ENCODE measurements around the gene TEX264.

Gene TEX264

GRCh38 chr3:51696954-51697353 is 25.9 kb downstream of the TEX264 start:
- peaks cover 37 to 51% of the 10 kb centered on the region in 2 donors for H3K36me3 Mint-ChIP-seq
- no peak overlapping the region for H3K27ac Mint-ChIP-seq
- no peaks in the 10 kb centered on the region for H3K9me3 Mint-ChIP-seq
- no peak for DNase-seq
- peaks cover 2 to 5% of the 10 kb centered on the region in 2 donors for H3K4me1 Mint-ChIP-seq
- H3K4me3 Mint-ChIP-seq, result no peak overlapping the region
- ATAC-seq (replicated peaks), result no peak
- no peaks in the 10 kb centered on the region for H3K27me3 Mint-ChIP-seq

GRCh38 chr3:51698209-51698608 is 27.2 kb downstream of the TEX264 start:
- Mint-ChIP-seq H3K4me1 (peaks cover 2 to 5% of the 10 kb centered on the region in 2 donors), H3K27ac (no peak overlapping the region), H3K27me3 (no peaks in the 10 kb centered on the region), H3K36me3 (peaks cover 41 to 60% of the 10 kb centered on the region in 2 donors), H3K9me3 (no peaks in the 10 kb centered on the region), H3K4me3 (no peak overlapping the region)
- ATAC-seq (replicated peaks), result no peak
- DNase-seq, result no peak

- no peak overlapping the region for H3K4me3 Mint-ChIP-seq
- H3K36me3 Mint-ChIP-seq, result peaks cover 40 to 68% of the 10 kb centered on the region in 2 donors
- no peak for DNase-seq
- ATAC-seq (replicated peaks), result no peak
- no peak overlapping the region for H3K27ac Mint-ChIP-seq
- no peaks in the 10 kb centered on the region for H3K4me1 Mint-ChIP-seq
- no peaks in the 10 kb centered on the region for H3K9me3 Mint-ChIP-seq
- no peaks in the 10 kb centered on the region for H3K27me3 Mint-ChIP-seq
Measured at GRCh38 chr3:51700403-51700802, 29.4 kb downstream of the TEX264 start.

GRCh38 chr3:51702156-51702555 is 31.1 kb downstream of the TEX264 start:
- H3K27ac Mint-ChIP-seq, result no peak overlapping the region
- no peaks in the 10 kb centered on the region for H3K9me3 Mint-ChIP-seq
- H3K4me3 Mint-ChIP-seq, result no peak overlapping the region
- H3K36me3 Mint-ChIP-seq, result peaks cover 46 to 71% of the 10 kb centered on the region in 2 donors
- H3K27me3 Mint-ChIP-seq, result peaks cover 0 to under 1% of the 10 kb centered on the region in 2 donors
- no peak for ATAC-seq (replicated peaks)
- H3K4me1 Mint-ChIP-seq, result peaks cover 6 to 13% of the 10 kb centered on the region in 2 donors
- DNase-seq, result no peak

GRCh38 chr3:51703068-51703760 is 32.2 kb downstream of the TEX264 start:
- Mint-ChIP-seq H3K4me3 (no peak overlapping the region), H3K9me3 (no peaks in the 10 kb centered on the region), H3K27ac (peak overlapping the region; percentile 31), H3K36me3 (peaks cover 44 to 69% of the 10 kb centered on the region in 2 donors), H3K27me3 (peaks cover 0 to 7% of the 10 kb centered on the region in 2 donors), H3K4me1 (peaks cover 8 to 17% of the 10 kb centered on the region in 2 donors)
- DNase-seq, result no peak
- no peak for ATAC-seq (replicated peaks)

- Mint-ChIP-seq H3K4me1 (peaks cover 8 to 17% of the 10 kb centered on the region in 2 donors), H3K27me3 (peaks cover 0 to 7% of the 10 kb centered on the region in 2 donors), H3K4me3 (no peak overlapping the region), H3K9me3 (no peaks in the 10 kb centered on the region), H3K36me3 (peaks cover 42 to 63% of the 10 kb centered on the region in 2 donors), H3K27ac (no peak overlapping the region)
- ATAC-seq (replicated peaks), result no peak
- no peak for DNase-seq
Measured at GRCh38 chr3:51703761-51704510, 32.9 kb downstream of the TEX264 start.

- H3K36me3 Mint-ChIP-seq, result peaks cover 36 to 58% of the 10 kb centered on the region in 2 donors
- no peak for ATAC-seq (replicated peaks)
- H3K27ac Mint-ChIP-seq, result no peak overlapping the region
- H3K27me3 Mint-ChIP-seq, result peaks cover 0 to 7% of the 10 kb centered on the region in 2 donors
- H3K4me1 Mint-ChIP-seq, result peaks cover 9 to 17% of the 10 kb centered on the region in 2 donors
- no peak for DNase-seq
- no peak overlapping the region for H3K4me3 Mint-ChIP-seq
- H3K9me3 Mint-ChIP-seq, result no peaks in the 10 kb centered on the region
Measured at GRCh38 chr3:51704511-51704950, 33.5 kb downstream of the TEX264 start.

GRCh38 chr3:51705276-51706020 is 34.4 kb downstream of the TEX264 start:
- Mint-ChIP-seq H3K9me3 (no peaks in the 10 kb centered on the region), H3K4me1 (peaks cover 11 to 25% of the 10 kb centered on the region in 2 donors), H3K4me3 (no peak overlapping the region), H3K27me3 (peaks cover 0 to 7% of the 10 kb centered on the region in 2 donors), H3K36me3 (peaks cover 33 to 57% of the 10 kb centered on the region in 2 donors), H3K27ac (no peak overlapping the region)
- ATAC-seq (replicated peaks) (no peak), DNase-seq (no peak)

GRCh38 chr3:51706021-51706485 is 35.0 kb downstream of the TEX264 start:
- H3K9me3 Mint-ChIP-seq, result no peaks in the 10 kb centered on the region
- no peak overlapping the region for H3K4me3 Mint-ChIP-seq
- H3K36me3 Mint-ChIP-seq, result peaks cover 28 to 52% of the 10 kb centered on the region in 2 donors
- ATAC-seq (replicated peaks), result no peak
- H3K27me3 Mint-ChIP-seq, result peaks cover 0 to 7% of the 10 kb centered on the region in 2 donors
- no peak overlapping the region for H3K27ac Mint-ChIP-seq
- H3K4me1 Mint-ChIP-seq, result peaks cover 11 to 25% of the 10 kb centered on the region in 2 donors
- no peak for DNase-seq

GRCh38 chr3:51706788-51707731 is 36.0 kb downstream of the TEX264 start, which contains the start of gene GRM2:
Gene GRM2 (plus strand): TSS chr3:51707068. CDS start chr3:51708984, 1,916 bp downstream.
- Mint-ChIP-seq H3K27ac (peak within 1 kb of the TSS; percentile 67), H3K36me3 (peaks cover 22 to 45% of the 10 kb centered on the region in 2 donors), H3K4me1 (peaks cover 11 to 25% of the 10 kb centered on the region in 2 donors), H3K9me3 (no peaks in the 10 kb centered on the region), H3K27me3 (peaks cover 0 to 7% of the 10 kb centered on the region in 2 donors), H3K4me3 (peak within 1 kb of the TSS in 1 of 2 donors; percentile 17)
- ATAC-seq (replicated peaks), result peak; percentile 26 to 31
- DNase-seq, result no peak

- Mint-ChIP-seq H3K4me1 (peaks cover 11 to 25% of the 10 kb centered on the region in 2 donors), H3K9me3 (no peaks in the 10 kb centered on the region), H3K27me3 (peaks cover 0 to 7% of the 10 kb centered on the region in 2 donors), H3K36me3 (peaks cover 13 to 36% of the 10 kb centered on the region in 2 donors), H3K4me3 (no peak overlapping the region), H3K27ac (no peak overlapping the region)
- no peak for DNase-seq
- ATAC-seq (replicated peaks), result no peak
Measured at GRCh38 chr3:51708216-51708845, 37.3 kb downstream of the TEX264 start.

GRCh38 chr3:51709004-51709420 is 38.0 kb downstream of the TEX264 start:
- Mint-ChIP-seq H3K36me3 (peaks cover 13 to 30% of the 10 kb centered on the region in 2 donors), H3K27ac (no peak overlapping the region), H3K27me3 (peaks cover 0 to 7% of the 10 kb centered on the region in 2 donors), H3K4me3 (no peak overlapping the region), H3K4me1 (peaks cover 11 to 25% of the 10 kb centered on the region in 2 donors), H3K9me3 (no peaks in the 10 kb centered on the region)
- DNase-seq (no peak), ATAC-seq (replicated peaks) (no peak)

GRCh38 chr3:51709675-51710074 is 38.6 kb downstream of the TEX264 start:
- ATAC-seq (replicated peaks), result peak in 1 of 2 donors; percentile 41
- Mint-ChIP-seq H3K36me3 (peaks cover 8 to 23% of the 10 kb centered on the region in 2 donors), H3K4me3 (peak overlapping the region; percentile 25 to 59), H3K27ac (peak overlapping the region; percentile 96), H3K9me3 (no peaks in the 10 kb centered on the region), H3K27me3 (peaks cover 0 to 7% of the 10 kb centered on the region in 2 donors), H3K4me1 (peaks cover 11 to 25% of the 10 kb centered on the region in 2 donors)
- DNase-seq, result no peak
